ENCODE data around the gene NEU3.
"Not testable (repeated sequence)": the region's sequence is repeated elsewhere in the genome, so short reads cannot be mapped to it uniquely, and the experiment has no call there.

The NEU3 gene

GRCh38 chr11:75047191-75047590 is 58.5 kb downstream of the NEU3 start:
- H3K79me2 ChIP-seq (ENCODE audit: low read length), result no peaks in the 10 kb centered on the region
- peaks cover 19% of the 10 kb centered on the region for H3K36me3 ChIP-seq (replicated peaks; ENCODE audit: low read depth, low read length)
- H3K9me3 ChIP-seq (ENCODE audit: insufficient read depth, low read length), result peaks cover 11% of the 10 kb centered on the region; the same call in 1 of the 2 replicates
- H3K27ac ChIP-seq (ENCODE audit: low read length), result peak overlapping the region; percentile 94
- H3K4me3 ChIP-seq (ENCODE audit: low read length), result no peak overlapping the region
- no peak overlapping the region for H3K4me2 ChIP-seq (ENCODE audit: low read length)
- no peaks in the 10 kb centered on the region for H4K20me1 ChIP-seq (ENCODE audit: insufficient read depth, low read length)
- peaks cover 67% of the 10 kb centered on the region for H3K4me1 ChIP-seq (ENCODE audit: low read length)
- H3K9ac ChIP-seq (ENCODE audit: low read length), result no peak overlapping the region
- no peaks in the 10 kb centered on the region for H3K27me3 ChIP-seq (ENCODE audit: low read depth, low read length)
- H2AFZ ChIP-seq (ENCODE audit: low read depth, low read length), result no peak overlapping the region
- no peak for TF ChIP-seq CTCF (IDR thresholded peaks at IDR 0.05; ENCODE audit: low read depth, low read length)
- no peak for TF ChIP-seq EZH2phosphoT487 (IDR thresholded peaks at IDR 0.05; ENCODE audit: low read depth)

GRCh38 chr11:75049501-75050266 is 61.0 kb downstream of the NEU3 start:
- Histone ChIP-seq H3K4me1 (ENCODE audit: low read length) (peaks cover 68% of the 10 kb centered on the region), H3K27ac (ENCODE audit: low read length) (peak overlapping the region; percentile 94), H3K4me3 (ENCODE audit: low read length) (peak overlapping the region; percentile 63), H3K4me2 (ENCODE audit: low read length) (peak overlapping the region; percentile 70), H3K9ac (ENCODE audit: low read length) (peak overlapping the region; percentile 82), H3K36me3 (replicated peaks; ENCODE audit: low read depth, low read length) (peaks cover 36% of the 10 kb centered on the region), H3K9me3 (ENCODE audit: insufficient read depth, low read length) (peaks cover 21% of the 10 kb centered on the region; the same call in 1 of the 2 replicates)
- H4K20me1 ChIP-seq (ENCODE audit: insufficient read depth, low read length); H3K27me3 ChIP-seq (ENCODE audit: low read depth, low read length); H2AFZ ChIP-seq (ENCODE audit: low read depth, low read length); H3K79me2 ChIP-seq (ENCODE audit: low read length): not testable (repeated sequence)

GRCh38 chr11:75050516-75050915 is 61.8 kb downstream of the NEU3 start:
- Histone ChIP-seq H3K27ac (ENCODE audit: low read length) (peak overlapping the region; percentile 94), H3K36me3 (replicated peaks; ENCODE audit: low read depth, low read length) (peaks cover 36% of the 10 kb centered on the region), H4K20me1 (ENCODE audit: insufficient read depth, low read length) (no peaks in the 10 kb centered on the region), H3K4me3 (ENCODE audit: low read length) (peak overlapping the region; percentile 63), H3K9ac (ENCODE audit: low read length) (peak overlapping the region; percentile 78), H3K4me1 (ENCODE audit: low read length) (peaks cover 72% of the 10 kb centered on the region), H3K79me2 (ENCODE audit: low read length) (no peaks in the 10 kb centered on the region), H2AFZ (ENCODE audit: low read depth, low read length) (peak overlapping the region; percentile 53; the same call in 1 of the 2 replicates), H3K9me3 (ENCODE audit: insufficient read depth, low read length) (peaks cover 21% of the 10 kb centered on the region; the same call in 1 of the 2 replicates), H3K27me3 (ENCODE audit: low read depth, low read length) (no peaks in the 10 kb centered on the region), H3K4me2 (ENCODE audit: low read length) (peak overlapping the region; percentile 70)
- TF ChIP-seq CTCF (IDR thresholded peaks at IDR 0.05; ENCODE audit: low read depth, low read length) (no peak), EZH2phosphoT487 (IDR thresholded peaks at IDR 0.05; ENCODE audit: low read depth) (no peak)

- H3K4me1 ChIP-seq (ENCODE audit: low read length), result peaks cover 72% of the 10 kb centered on the region
These were observed 62.3 kb downstream of the NEU3 start for GRCh38 chr11:75051043-75051442.

More at GRCh38 chr11:75051043-75051442, 62.3 kb downstream of the NEU3 start:
- Histone ChIP-seq H3K9me3 (ENCODE audit: insufficient read depth, low read length) (peaks cover 18% of the 10 kb centered on the region; the same call in 1 of the 2 replicates), H3K4me3 (ENCODE audit: low read length) (peak overlapping the region; percentile 63), H3K9ac (ENCODE audit: low read length) (peak overlapping the region; percentile 78; the same call in 1 of the 2 replicates), H3K4me2 (ENCODE audit: low read length) (peak overlapping the region; percentile 70), H3K27ac (ENCODE audit: low read length) (peak overlapping the region; percentile 94), H3K36me3 (replicated peaks; ENCODE audit: low read depth, low read length) (peaks cover 31% of the 10 kb centered on the region), H3K27me3 (ENCODE audit: low read depth, low read length) (no peaks in the 10 kb centered on the region), H4K20me1 (ENCODE audit: insufficient read depth, low read length) (no peaks in the 10 kb centered on the region), H2AFZ (ENCODE audit: low read depth, low read length) (peak overlapping the region; percentile 53), H3K79me2 (ENCODE audit: low read length) (no peaks in the 10 kb centered on the region)
- TF ChIP-seq CTCF (IDR thresholded peaks at IDR 0.05; ENCODE audit: low read depth, low read length) (no peak), EZH2phosphoT487 (IDR thresholded peaks at IDR 0.05; ENCODE audit: low read depth) (no peak)
